ENCODE data around the gene TPT1. TPM values are rescaled to one million over a fixed set of nuclear protein-coding genes. Genes with fewer than 3 reads are reported as not detected.

The TPT1 gene
- total RNA-seq, 2 experiments from 2014 or later: 3,533 to 3,563 TPM

- POLR2A ChIA-PET: interaction anchor here (5.3 kb wide), 1 partner anchor 14 kb away, joined by 40 read pairs; no protein-coding TSS in a partner anchor
- H3K27me3 Mint-ChIP-seq: no peaks in the 10 kb centered on the region
- ATAC-seq: no peak
Measured at GRCh38 chr13:45320876-45321629, 19.9 kb downstream of the TPT1 start.

DNA sequence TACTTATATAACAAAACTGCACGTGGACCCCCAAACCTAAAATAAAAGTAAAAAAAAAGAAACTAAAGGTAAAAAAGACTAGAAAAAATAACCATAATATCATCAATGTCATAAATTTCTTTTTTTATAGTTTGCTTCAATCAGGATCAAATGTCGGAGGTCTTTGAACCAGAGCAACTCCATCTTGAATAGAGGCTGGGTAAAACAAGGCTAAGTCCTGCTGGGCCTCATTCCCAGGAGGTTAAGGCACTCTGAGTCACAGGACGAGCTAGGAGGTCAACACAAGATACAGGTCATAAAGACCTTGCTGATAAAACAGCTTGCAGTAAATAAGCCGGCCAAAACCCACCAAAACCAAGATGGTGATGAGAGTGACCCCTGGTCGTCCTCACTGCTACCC, 24.0 kb downstream of the TPT1 start:
- intact Hi-C loops (cut with micrococcal nuclease): no loop called here
- H3K4me1 Mint-ChIP-seq (ENCODE audit: low read depth): peaks cover 3% of the 10 kb centered on the region
- no peak for TF ChIP-seq CTCF (IDR thresholded peaks at IDR 0.05)
- ATAC-seq: no peak
- no peak overlapping the region for H3K27ac Mint-ChIP-seq
- ChIA-PET POLR2A (interaction anchor here (0.8 kb wide), 1 partner anchor 14 kb away, joined by 3 read pairs; no protein-coding TSS in a partner anchor), CTCF (no interaction called here)
- no peak for DNase-seq
- H3K4me3 Mint-ChIP-seq: no peak overlapping the region
- no peaks in the 10 kb centered on the region for H3K9me3 Mint-ChIP-seq
- no peaks in the 10 kb centered on the region for H3K36me3 Mint-ChIP-seq (ENCODE audit: low read depth)
- H3K27me3 Mint-ChIP-seq: no peaks in the 10 kb centered on the region

More at GRCh38 chr13:45320876-45321629, 19.9 kb downstream of the TPT1 start:
- no peak for TF ChIP-seq CTCF (IDR thresholded peaks at IDR 0.05)
- no peaks in the 10 kb centered on the region for H3K36me3 Mint-ChIP-seq (ENCODE audit: low read depth)
- H3K4me1 Mint-ChIP-seq (ENCODE audit: low read depth): peaks cover 3% of the 10 kb centered on the region
- no peak overlapping the region for H3K4me3 Mint-ChIP-seq
- no peak overlapping the region for H3K27ac Mint-ChIP-seq
- DNase-seq: no peak
- no peaks in the 10 kb centered on the region for H3K9me3 Mint-ChIP-seq
- CTCF ChIA-PET: interaction anchor here (1.3 to 3.1 kb wide), 2 partner anchors 12 kb away, joined by 5 to 15 read pairs; no protein-coding TSS in a partner anchor
- intact Hi-C loops (cut with micrococcal nuclease): no loop called here

GRCh38 chr13:45316338-45316737, 24.6 kb downstream of the TPT1 start:
- no peak overlapping the region for H3K4me3 Mint-ChIP-seq
- TF ChIP-seq CTCF (IDR thresholded peaks at IDR 0.05): no peak
- ATAC-seq (no peak), DNase-seq (no peak)
- POLR2A ChIA-PET: interaction anchor here (0.8 kb wide), 1 partner anchor 15 kb away, joined by 3 read pairs; no protein-coding TSS in a partner anchor
- no peaks in the 10 kb centered on the region for H3K36me3 Mint-ChIP-seq (ENCODE audit: low read depth)
- H3K27me3 Mint-ChIP-seq: peaks cover 2% of the 10 kb centered on the region
- H3K27ac Mint-ChIP-seq: no peak overlapping the region
- intact Hi-C loops (cut with micrococcal nuclease): no loop called here
- no peaks in the 10 kb centered on the region for H3K9me3 Mint-ChIP-seq
- H3K4me1 Mint-ChIP-seq (ENCODE audit: low read depth): peaks cover 4% of the 10 kb centered on the region
- CTCF ChIA-PET: no interaction called here

DNA sequence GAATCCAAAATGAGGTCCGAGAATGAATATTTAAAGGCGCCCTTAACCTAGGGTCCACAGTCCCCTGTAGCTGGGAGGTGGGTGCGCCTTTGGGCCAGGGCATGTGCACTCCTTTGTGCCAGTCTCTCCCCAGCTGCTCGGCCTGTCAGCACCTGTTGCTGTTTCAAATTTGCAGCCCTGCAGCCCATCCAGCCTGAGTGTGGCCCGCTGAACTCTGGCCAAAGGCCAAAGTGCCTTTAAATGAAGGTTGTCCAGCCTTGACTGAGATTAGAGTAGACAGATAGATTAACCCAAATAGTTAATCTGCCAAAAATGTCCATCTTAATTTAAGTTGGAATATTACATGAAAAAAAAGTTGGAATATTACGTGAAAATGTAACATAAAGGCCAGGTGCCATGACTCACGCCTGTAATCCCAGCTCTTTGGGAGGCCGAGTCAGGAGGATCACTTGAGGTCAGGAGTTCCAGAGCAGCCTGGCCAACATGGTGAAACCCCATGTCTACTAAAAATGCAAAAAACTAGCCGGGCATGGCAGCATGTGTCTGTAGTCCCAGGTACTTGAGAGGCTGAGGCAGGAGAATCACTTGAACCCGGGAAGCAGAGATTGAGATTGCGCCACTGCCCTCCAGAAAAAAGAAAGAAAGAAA, 25.3 kb downstream of the TPT1 start:
- CTCF ChIA-PET: no interaction called here
- H3K27ac Mint-ChIP-seq: no peak overlapping the region
- ATAC-seq: no peak
- H3K27me3 Mint-ChIP-seq: peaks cover 4% of the 10 kb centered on the region
- no peak overlapping the region for H3K4me3 Mint-ChIP-seq
- no peak for DNase-seq
- no peaks in the 10 kb centered on the region for H3K36me3 Mint-ChIP-seq (ENCODE audit: low read depth)
- intact Hi-C loops (cut with micrococcal nuclease): no loop called here
- H3K9me3 Mint-ChIP-seq: no peaks in the 10 kb centered on the region
- no peak for TF ChIP-seq CTCF (IDR thresholded peaks at IDR 0.05)
- H3K4me1 Mint-ChIP-seq (ENCODE audit: low read depth): peaks cover 10% of the 10 kb centered on the region
- POLR2A ChIA-PET: no interaction called here

DNA sequence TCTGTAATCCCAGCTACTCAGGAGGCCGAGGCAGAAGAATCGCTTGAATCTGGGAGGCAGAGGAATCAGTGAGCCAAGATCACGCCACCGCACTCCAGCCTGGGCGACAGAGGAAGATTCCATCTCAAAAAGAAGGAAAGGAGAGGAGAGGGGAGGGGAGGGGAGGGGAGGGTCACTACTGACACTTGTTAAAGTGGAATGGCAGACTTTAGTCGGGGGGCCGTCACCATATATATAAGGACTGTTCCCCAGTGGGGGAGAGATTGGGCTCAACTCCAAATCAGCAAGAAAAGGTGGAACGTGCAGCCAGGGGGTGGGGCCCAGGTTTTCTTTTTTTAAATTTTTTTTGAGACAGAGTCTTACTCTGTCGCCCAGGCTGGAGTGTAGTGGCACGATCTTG, 26.2 kb downstream of the TPT1 start:
- Mint-ChIP-seq H3K4me1 (ENCODE audit: low read depth) (peaks cover 12% of the 10 kb centered on the region), H3K27me3 (peaks cover 8% of the 10 kb centered on the region), H3K9me3 (no peaks in the 10 kb centered on the region), H3K27ac (no peak overlapping the region), H3K4me3 (no peak overlapping the region), H3K36me3 (ENCODE audit: low read depth) (no peaks in the 10 kb centered on the region)
- intact Hi-C loops (cut with micrococcal nuclease): no loop called here
- no peak for TF ChIP-seq CTCF (IDR thresholded peaks at IDR 0.05)
- DNase-seq: no peak
- ChIA-PET POLR2A (no interaction called here), CTCF (no interaction called here)
- no peak for ATAC-seq
